BE2C (cell line): Measurements from ENCODE around the gene CNOT2.

Experiments
- DNase-seq: peaks from one replicate; pipeline ENCODE4 v3.0.0-alpha.2; 2020
- H3K27me3 ChIP-seq: fragments of 250-450 bp; sonication (Bioruptor Pico); 2 replicates; pipeline ENCODE4 v1.5.1; 2020; ENCODE audit warnings: mild to moderate bottlenecking
- H3K36me3 ChIP-seq: fragments of 250-450 bp; sonication (Bioruptor Pico); 2 replicates; pipeline ENCODE4 v1.5.1; 2020; ENCODE audit warnings: mild to moderate bottlenecking
- H3K4me1 ChIP-seq: fragments of 250-450 bp; sonication (Bioruptor Pico); 2 replicates; pipeline ENCODE4 v1.5.1; 2020
- H3K4me3 ChIP-seq: 2 replicates; pipeline ENCODE4 v1.5.1; 2011; ENCODE audit warnings: low read depth, low read length
- H3K9me3 ChIP-seq: fragments of 250-450 bp; sonication (Bioruptor Pico); 2 replicates; pipeline ENCODE4 v1.5.1; 2020
- TF ChIP-seq, protein P1 (sequence below): IDR thresholded peaks from 2 replicates; pipeline ENCODE4 v1.5.1; 2012; ENCODE audit warnings: mild to moderate bottlenecking, low read depth, low read length

CNOT2 gene

GRCh38 chr12:70254225-70254624 is 11.0 kb downstream of the CNOT2 start:
- H3K27me3 ChIP-seq, result no peaks in the 10 kb centered on the region
- H3K4me3 ChIP-seq, result no peak overlapping the region
- H3K36me3 ChIP-seq, result peaks cover 3% of the 10 kb centered on the region
- H3K9me3 ChIP-seq, result no peaks in the 10 kb centered on the region
- H3K4me1 ChIP-seq, result no peaks in the 10 kb centered on the region
- TF ChIP-seq, protein P1, sequence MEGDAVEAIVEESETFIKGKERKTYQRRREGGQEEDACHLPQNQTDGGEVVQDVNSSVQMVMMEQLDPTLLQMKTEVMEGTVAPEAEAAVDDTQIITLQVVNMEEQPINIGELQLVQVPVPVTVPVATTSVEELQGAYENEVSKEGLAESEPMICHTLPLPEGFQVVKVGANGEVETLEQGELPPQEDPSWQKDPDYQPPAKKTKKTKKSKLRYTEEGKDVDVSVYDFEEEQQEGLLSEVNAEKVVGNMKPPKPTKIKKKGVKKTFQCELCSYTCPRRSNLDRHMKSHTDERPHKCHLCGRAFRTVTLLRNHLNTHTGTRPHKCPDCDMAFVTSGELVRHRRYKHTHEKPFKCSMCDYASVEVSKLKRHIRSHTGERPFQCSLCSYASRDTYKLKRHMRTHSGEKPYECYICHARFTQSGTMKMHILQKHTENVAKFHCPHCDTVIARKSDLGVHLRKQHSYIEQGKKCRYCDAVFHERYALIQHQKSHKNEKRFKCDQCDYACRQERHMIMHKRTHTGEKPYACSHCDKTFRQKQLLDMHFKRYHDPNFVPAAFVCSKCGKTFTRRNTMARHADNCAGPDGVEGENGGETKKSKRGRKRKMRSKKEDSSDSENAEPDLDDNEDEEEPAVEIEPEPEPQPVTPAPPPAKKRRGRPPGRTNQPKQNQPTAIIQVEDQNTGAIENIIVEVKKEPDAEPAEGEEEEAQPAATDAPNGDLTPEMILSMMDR, result no peak
- no peak for DNase-seq

DNA sequence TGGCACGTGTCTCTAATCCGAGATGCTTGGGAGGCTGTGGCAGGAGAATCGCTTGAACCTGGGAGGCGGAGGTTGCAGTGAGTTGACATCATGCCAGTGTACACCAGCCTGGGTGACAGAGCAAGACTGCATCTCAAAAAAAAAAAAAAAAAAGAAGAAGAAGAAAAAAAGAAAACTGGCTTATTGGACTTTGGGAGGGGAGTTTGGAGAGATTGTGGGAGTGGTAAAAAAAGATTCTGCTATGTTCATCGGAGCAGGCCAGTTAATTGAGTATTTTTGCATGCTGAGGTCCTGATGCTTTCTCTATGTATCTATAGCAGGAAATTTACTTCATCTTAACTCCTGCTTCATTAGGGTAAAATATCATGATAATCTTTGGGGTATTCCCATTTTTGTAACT is 11.6 kb downstream of the CNOT2 start:
- H3K4me1 ChIP-seq, result no peaks in the 10 kb centered on the region

GRCh38 chr12:70255311-70255710 is 12.1 kb downstream of the CNOT2 start:
- TF ChIP-seq, protein P1, result no peak

More for the DNA sequence above, 11.6 kb downstream of the CNOT2 start:
- no peak for DNase-seq
- H3K4me3 ChIP-seq, result no peak overlapping the region
- TF ChIP-seq, protein P1, result no peak
- H3K9me3 ChIP-seq, result no peaks in the 10 kb centered on the region
- no peaks in the 10 kb centered on the region for H3K27me3 ChIP-seq
- H3K36me3 ChIP-seq, result peaks cover 3% of the 10 kb centered on the region

GRCh38 chr12:70258605-70259403 is 15.6 kb downstream of the CNOT2 start:
- Histone ChIP-seq H3K4me3 (no peak overlapping the region), H3K4me1 (no peaks in the 10 kb centered on the region), H3K27me3 (no peaks in the 10 kb centered on the region), H3K36me3 (peaks cover 4% of the 10 kb centered on the region; the same call in 1 of the 2 replicates), H3K9me3 (no peaks in the 10 kb centered on the region)
- TF ChIP-seq, protein P1, result no peak
- DNase-seq, result no peak

More at GRCh38 chr12:70255311-70255710, 12.1 kb downstream of the CNOT2 start:
- Histone ChIP-seq H3K27me3 (no peaks in the 10 kb centered on the region), H3K4me1 (no peaks in the 10 kb centered on the region), H3K4me3 (no peak overlapping the region), H3K9me3 (no peaks in the 10 kb centered on the region), H3K36me3 (no peaks in the 10 kb centered on the region; the same call in 1 of the 2 replicates)
- no peak for DNase-seq

DNA sequence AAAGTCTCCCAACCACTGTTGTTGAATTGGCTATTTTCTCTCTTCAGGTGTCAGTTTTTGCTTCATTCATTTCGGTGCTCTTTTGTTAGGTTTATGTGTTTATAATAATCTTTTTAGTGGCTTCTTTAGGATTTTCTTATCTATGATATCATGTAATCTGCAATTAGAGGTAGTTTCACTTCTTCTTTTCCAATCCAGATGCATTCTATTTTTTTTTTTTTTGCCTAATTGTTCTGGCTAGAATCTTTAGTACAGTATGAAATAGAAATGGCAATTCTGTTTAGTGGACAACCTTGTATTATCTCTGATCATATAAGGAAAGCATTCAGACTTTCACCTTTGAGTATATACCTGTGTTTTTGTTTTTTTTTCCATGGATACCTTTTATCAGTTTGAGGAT is 17.4 kb downstream of the CNOT2 start:
- no peaks in the 10 kb centered on the region for H3K4me1 ChIP-seq
- TF ChIP-seq, protein P1, result no peak
- no peaks in the 10 kb centered on the region for H3K9me3 ChIP-seq
- H3K4me3 ChIP-seq, result no peak overlapping the region
- peaks cover 4% of the 10 kb centered on the region; the same call in 1 of the 2 replicates for H3K36me3 ChIP-seq
- no peaks in the 10 kb centered on the region for H3K27me3 ChIP-seq
- no peak for DNase-seq
